Mucosa of rectum (tissue), 2 donors: ENCODE measurements around the gene TRMT11.

ENCODE experiments used
- H3K27ac ChIP-seq, 2 donors: one replicate each; pipeline ENCODE4 v1.7.0; 2013; ENCODE audit warnings: inconsistent platforms in 2 of 2, low read depth in 2 of 2, low read length in 2 of 2
- H3K27me3 ChIP-seq, 2 donors: one replicate each; pipeline ENCODE4 v1.7.0; 2013; ENCODE audit warnings: low read length in 2 of 2; ENCODE audit not compliant: control insufficient read depth in 2 of 2, insufficient read depth in 2 of 2
- H3K36me3 ChIP-seq, 2 donors: one replicate each; pipeline ENCODE4 v1.7.0; 2013; ENCODE audit warnings: low read length in 2 of 2; ENCODE audit not compliant: control insufficient read depth in 2 of 2, insufficient read depth in 2 of 2
- H3K4me1 ChIP-seq, 2 donors: one replicate each; pipeline ENCODE4 v1.7.0; 2013; ENCODE audit warnings: low read length in 2 of 2, mild to moderate bottlenecking in 1 of 2; ENCODE audit not compliant: control insufficient read depth in 2 of 2, insufficient read depth in 2 of 2
- H3K4me3 ChIP-seq, 2 donors: one replicate each; pipeline ENCODE4 v1.7.0; 2013; ENCODE audit warnings: low read length in 2 of 2
- H3K9ac ChIP-seq, 2 donors: one replicate each; pipeline ENCODE4 v1.7.0; 2013; ENCODE audit warnings: low read length in 2 of 2, low read depth in 1 of 2, mild to moderate bottlenecking in 1 of 2
- H3K9me3 ChIP-seq, 2 donors: one replicate each; pipeline ENCODE4 v1.7.0; 2013; ENCODE audit warnings: low read length in 2 of 2; ENCODE audit not compliant: control insufficient read depth in 2 of 2
- donor health status: healthy.
- donor health status: Normal muscosa, but diverticular disease.

Gene TRMT11

GRCh38 chr6:126083875-126084274, 97.5 kb downstream of the TRMT11 start:
- H3K27me3 ChIP-seq, result no peaks in the 10 kb centered on the region
- no peaks in the 10 kb centered on the region for H3K9me3 ChIP-seq
- no peaks in the 10 kb centered on the region for H3K36me3 ChIP-seq
- H3K4me1 ChIP-seq, result no peaks in the 10 kb centered on the region
- H3K9ac ChIP-seq, result no peak overlapping the region
- H3K4me3 ChIP-seq, result no peak overlapping the region
- no peak overlapping the region for H3K27ac ChIP-seq

GRCh38 chr6:126086560-126086959, 100.2 kb downstream of the TRMT11 start:
- H3K9me3 ChIP-seq, result no peaks in the 10 kb centered on the region
- no peak overlapping the region for H3K4me3 ChIP-seq
- no peaks in the 10 kb centered on the region for H3K4me1 ChIP-seq
- no peak overlapping the region for H3K27ac ChIP-seq
- H3K36me3 ChIP-seq, result no peaks in the 10 kb centered on the region
- no peak overlapping the region for H3K9ac ChIP-seq
- no peaks in the 10 kb centered on the region for H3K27me3 ChIP-seq
